GM03348 (cell line): Measurements from ENCODE around the gene PRKCA.

Experiments used
- DNase-seq: peaks from one replicate; pipeline ENCODE4 v3.0.0; 2012; ENCODE audit warnings: low spot score

Gene PRKCA

DNA sequence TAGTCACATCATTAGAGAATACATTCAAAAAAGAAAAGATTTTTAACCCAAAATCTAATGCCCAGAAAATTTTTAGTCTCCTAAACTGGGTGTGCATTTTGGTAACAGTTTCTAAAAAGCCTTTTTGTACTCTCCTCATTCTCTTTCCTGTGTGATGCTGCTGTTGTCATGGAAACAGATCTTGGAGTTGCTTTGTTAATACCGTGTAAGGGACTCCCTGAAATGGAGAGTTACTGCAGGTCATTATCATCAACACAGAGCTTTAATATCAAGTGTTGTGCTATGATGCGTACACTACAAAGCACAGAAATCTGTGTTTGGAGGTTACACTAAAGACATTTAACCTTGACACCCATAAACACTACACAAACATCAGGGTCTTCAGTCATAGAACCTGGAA lies 216.3 kb downstream of the PRKCA start:
- DNase-seq = no peak

GRCh38 chr17:66519154-66519553 lies 216.7 kb downstream of the PRKCA start:
- DNase-seq = no peak

- no peak for DNase-seq
These were observed 218.6 kb downstream of the PRKCA start for GRCh38 chr17:66520999-66521398.

DNA sequence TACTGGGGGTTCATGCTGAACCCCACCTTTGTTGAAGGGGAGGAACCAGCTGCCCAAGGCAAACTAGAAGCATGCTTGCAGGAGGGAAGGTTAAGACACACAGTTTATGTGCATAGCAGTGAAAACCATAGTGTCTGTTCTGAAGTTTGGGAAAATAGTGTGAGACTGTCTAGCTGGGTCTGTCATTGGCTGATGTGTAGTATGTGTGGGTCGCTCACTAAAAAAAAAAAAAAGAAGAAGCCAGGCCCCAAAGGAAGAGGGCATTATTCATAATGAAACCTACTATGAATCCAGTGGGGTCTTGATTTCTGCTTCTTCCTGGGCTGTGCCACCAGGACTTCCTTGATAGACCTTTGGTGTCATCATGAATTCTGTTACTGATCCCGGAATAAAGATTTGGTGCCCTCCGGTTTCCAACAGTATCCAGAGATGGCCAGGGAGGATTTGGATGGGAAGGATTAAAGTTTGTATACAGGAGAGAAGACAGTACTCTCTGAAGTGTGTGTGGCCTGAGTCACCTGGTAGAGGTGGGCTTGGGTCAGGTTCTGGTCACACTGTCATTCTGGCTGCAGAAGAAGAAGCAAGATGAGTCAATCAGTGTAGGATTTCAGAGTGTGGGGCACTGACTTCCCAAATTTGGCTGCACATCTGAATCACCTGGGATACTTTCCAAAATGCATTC lies 220.3 kb downstream of the PRKCA start:
- DNase-seq = peak; percentile 37

GRCh38 chr17:66523378-66524200 lies 221.2 kb downstream of the PRKCA start:
- DNase-seq = peak; percentile 28

DNA sequence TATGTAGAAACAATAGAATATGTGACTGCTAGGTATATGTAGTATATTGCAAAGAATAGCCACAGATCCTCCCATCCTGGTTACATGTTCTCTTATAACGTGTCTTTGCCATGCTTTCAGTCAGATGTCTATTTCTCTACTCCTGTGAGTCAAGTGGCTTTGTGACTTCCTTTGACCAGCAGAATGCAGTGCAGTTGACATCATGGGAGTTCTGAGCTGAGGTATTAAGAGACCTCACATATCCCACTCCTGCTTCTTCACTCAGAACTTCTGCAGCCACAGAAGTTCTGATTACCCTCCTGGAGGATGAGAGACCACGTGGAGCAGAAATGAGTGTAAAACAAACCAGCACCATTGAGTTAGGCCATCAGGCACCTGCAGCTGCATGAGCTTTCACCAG lies 222.5 kb downstream of the PRKCA start:
- no peak for DNase-seq

GRCh38 chr17:66525338-66525737 lies 222.9 kb downstream of the PRKCA start:
- DNase-seq = no peak

DNA sequence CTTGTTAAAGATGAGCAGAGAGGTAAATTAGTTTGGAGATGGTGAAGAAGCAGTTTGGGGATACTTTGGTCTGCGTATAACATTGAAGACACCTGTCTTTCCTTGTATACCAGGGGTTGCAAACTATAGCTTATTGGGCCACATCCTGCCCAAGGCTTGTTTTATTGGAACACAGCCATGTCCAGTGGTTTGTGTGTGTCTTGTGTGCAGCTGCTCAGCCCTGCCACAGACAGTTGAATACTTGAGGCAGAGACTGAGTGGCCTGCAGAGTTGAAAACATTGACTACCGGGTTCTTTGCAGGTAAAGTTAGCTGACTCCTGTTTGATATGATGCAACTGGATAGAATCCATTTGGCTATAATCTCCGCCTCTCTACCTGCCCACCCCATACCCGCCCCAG lies 224.4 kb downstream of the PRKCA start:
- no peak for DNase-seq

- DNase-seq = no peak
These were observed 224.9 kb downstream of the PRKCA start for GRCh38 chr17:66527335-66527734.

DNA sequence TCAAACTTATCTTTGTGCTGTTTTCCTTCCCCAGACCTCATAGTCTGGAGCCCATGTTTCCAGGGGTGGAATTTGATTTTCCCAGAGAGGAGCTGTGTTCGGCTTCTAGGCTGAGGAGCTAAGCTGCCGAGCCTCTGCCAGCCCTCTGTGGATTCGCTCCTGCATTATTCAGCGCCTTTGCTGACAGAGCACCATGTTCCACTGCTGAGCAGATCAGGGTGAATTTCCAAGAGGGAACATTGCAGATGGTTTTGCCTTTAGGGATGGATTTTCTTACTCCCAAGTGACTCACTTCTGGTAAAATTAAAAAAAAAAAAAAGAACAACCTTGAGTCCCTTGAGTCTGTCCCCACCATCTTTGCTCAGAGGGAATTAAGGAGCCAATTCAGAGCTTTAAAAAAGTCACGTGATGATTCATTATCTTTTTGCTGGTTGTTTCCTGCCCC lies 229.5 kb downstream of the PRKCA start:
- peak; percentile 13 for DNase-seq

- DNase-seq = no peak
These were observed 231.2 kb downstream of the PRKCA start for GRCh38 chr17:66533572-66533971.

GRCh38 chr17:66533986-66534385 lies 231.6 kb downstream of the PRKCA start:
- no peak for DNase-seq

DNA sequence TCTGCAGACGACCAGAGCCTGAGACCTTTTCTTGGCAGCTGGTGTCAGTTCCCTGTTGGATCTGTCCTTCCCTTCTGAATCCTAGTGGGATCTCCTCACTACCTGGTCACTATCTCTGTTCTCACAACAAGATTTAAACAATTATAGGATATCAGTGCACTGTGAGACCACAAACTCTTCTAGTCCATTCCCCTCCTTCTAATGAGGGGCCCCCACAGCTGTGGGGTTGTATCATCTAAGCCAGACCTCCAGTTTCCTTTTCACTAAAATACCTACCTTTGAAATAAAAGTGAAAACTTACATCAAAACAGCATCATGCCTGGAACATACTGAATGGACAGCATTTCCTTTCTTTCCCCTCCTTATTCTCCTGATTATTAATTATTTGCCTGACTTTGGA lies 233.2 kb downstream of the PRKCA start:
- DNase-seq = no peak

DNA sequence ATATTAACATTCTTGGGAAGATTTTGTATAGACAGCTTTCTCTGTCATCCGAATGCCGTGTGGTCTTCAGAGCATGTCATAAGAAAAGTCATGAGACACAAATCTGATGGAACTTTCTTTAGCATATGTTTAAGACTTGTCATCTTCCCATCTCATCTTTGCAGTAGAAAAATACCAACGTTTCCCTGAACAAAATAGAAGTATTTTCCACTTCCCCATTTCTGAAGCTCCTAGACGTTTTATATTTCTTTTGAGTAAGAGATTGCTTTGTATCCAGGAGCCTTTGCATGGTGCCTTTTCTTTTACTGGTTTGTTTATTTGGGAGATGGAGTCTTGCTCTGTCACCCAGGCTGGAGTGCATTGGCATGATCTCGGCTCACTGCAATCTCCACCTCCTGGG lies 235.1 kb downstream of the PRKCA start:
- DNase-seq = no peak

DNA sequence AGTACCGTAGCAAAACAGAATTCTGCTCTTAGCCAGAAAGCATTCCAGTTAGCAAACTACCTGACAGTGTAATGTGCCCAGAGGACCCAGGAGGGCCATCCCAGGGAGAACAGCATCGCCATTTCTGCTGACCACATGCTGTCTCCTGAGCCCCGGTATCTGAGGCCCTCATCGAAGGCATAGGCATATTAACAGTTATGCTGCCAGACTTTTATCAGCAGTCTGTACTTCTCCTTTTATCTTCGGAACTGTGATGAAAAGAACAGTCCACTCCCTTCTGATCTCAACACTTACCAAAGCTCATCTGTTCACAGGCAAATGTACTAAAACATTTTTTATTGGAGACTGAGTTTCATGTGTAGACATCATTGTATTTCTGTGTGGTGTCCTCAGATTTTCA lies 236.4 kb downstream of the PRKCA start:
- no peak for DNase-seq

- DNase-seq = peak; percentile 68
These were observed 237.8 kb downstream of the PRKCA start for GRCh38 chr17:66540131-66540781.

GRCh38 chr17:66541461-66542128 lies 239.2 kb downstream of the PRKCA start:
- no peak for DNase-seq

GRCh38 chr17:66542129-66542966 lies 239.9 kb downstream of the PRKCA start:
- no peak for DNase-seq

DNA sequence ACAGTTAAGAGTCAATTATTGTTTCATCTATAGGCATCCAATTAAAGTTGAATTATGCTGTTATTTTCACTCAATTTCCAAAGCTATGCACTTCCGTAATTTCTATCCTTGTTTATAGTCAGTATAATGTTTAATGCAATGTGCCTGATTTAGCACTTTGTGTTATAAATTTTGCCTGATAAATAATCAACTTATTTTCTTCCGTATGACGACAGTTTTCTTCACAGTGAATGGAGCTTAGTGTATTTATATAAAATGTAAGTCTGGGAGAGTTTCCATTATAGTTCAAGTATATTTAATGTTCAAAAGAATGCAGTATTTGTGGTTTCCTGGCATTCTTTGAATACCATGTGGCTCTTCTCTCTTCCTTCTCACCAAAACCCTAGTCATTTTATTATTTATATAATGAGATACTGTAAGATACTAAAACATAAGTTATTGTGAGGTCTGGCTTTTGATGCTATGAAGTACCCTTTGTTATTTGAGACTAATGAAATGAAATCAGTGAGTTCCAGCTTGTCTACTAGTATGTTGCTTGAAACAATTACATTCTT lies 240.6 kb downstream of the PRKCA start:
- peak; percentile 58 for DNase-seq

GRCh38 chr17:66543526-66543925 lies 241.1 kb downstream of the PRKCA start:
- DNase-seq = no peak

- no peak for DNase-seq
These were observed 243.5 kb downstream of the PRKCA start for GRCh38 chr17:66545918-66546317.
